T-helper 22 cell (primary cell): ENCODE measurements around the gene NRN1.
"Not testable (repeated sequence)": the region's sequence is repeated elsewhere in the genome, so short reads cannot be mapped to it uniquely, and the experiment has no call there.

Experiments used
- DNase-seq: peaks from one replicate; pipeline ENCODE4 v3.0.0-alpha.2; 2020; ENCODE audit warnings: low read depth

The NRN1 gene

DNA sequence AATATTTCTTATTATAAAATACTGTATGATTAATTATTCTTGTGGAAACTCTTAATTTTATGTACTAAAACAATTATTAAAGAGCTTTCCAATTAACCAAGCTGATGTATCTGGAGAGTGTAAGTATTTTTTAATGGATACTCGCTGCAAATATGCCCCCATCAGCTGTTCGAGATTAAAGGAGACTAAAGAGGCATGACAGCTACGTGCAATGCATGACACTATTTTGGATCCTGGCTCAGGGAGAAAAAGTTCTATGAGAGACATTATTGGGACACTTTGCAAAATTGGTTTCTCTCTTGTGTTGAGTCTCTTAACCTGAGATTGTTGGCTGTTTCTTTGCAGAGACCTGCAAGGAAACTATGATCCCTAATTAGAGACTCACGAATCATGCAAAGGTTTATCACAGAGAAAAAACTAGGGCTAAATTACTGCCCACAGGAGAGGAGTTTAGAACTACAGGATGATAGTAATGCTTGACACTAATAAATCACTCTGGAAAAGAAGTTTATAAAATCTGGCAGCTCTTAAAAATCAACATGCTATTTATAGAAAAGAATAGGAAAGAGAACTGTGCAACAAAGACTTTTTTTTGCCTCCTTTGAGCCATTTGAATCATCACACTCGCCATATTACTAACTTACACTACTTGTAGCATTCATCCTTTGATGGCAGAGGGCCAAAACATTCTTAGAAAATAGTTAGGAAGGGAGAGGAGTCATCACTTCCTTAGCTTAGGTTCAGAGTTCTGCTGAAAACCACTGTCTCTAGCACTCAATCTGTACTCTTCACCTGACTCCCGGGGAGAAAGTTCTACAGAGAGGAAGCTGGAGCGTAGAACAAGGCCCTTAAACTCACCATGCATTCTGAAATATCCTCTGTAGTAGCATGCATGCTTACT is 25.3 kb downstream of the NRN1 start:
- DNase-seq = no peak

DNA sequence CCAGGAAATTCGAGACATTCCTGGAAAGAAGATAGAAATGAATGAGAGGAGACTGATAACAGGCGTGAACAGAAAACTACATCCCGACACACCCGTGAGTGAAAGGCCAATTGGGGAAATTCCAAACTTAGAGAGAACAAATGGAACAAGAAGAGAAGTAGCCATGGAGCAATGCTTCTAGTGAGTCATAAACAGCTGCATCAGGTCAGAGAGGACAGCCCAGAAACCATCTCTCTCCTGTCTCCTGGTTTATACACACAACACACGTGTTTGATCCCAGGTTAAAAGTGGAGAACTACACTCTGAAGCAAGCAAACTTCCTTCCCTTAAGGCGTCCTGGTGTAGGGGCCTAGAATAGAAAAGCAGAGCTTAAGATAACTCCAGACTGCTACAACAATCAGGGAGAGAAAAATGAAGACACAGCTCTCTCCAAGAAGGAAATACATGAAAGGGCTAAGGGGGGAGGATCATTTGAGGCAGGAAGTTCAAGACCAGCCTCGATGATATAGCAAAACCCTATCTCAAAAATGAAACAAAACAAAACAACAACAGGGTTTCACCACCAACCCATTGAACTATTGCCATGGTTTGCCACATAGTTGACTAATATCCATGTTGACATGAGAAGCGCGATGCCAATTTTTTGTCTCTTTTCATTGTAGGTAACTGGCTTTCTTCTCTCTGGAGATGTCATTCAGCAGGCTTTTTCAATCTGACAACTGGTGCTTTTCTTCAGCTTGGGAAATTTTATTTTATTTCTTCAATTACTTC is 26.9 kb downstream of the NRN1 start:
- no peak for DNase-seq

DNA sequence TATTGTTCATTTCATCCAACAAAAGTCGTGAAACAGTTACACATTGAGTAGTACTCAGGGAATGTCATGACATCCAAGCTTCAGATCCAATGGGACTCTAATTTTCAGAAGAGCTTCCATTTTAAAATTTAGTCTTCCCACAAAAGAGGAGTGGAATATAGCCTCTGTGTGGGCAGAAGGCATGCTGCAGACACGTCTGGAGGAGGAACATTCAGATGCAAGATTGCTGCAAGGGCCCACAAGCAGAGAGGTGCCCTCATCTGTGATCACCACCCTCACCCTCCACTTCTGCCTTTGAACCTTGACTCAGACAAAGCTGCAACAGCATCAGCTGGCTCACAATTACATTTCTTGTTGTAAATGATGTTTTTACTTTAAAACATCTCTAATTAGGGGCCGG is 29.9 kb downstream of the NRN1 start:
- no peak for DNase-seq

DNA sequence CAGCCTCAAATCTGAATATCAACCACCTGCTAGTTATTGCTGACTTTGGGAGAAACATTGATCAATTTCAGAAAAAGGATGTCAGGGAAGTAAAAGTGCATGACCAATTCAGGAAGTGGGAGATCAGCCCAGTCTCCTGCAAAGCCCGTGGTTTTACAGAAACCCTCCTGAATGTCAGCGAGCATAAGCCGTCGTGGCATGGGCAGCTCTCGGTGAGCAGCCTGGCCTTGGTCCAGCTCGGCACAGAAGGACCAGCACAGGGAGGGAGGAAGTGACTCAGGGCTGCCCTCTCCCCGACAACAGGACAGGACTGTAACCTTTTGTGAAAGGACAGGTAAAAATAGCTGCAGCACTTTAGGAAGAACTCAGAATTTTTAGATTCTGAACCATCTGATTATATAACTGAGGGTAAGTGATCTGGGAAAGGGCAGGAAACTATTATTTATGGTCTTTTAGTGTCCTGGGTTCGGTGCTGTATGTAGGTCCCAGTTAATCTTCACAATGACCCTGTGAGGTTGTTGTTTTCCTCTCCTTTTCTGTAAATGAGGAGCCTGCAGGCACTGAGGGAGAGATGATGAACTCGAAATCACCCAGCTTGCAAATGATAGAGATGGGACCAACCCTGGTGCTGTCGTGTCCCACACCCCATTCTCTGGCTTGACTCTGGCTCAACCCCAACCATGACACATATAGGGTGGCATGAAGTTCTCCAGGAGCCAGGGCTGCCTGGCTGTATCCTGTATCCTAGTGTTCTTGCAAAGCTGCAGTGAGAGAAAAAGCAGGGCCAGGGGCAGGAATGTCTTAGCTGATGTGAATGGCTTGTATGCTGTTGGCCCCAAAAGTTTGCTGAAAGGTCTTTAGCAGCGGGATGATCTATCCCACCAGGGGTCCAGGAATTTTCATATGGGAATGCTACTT is 37.6 kb downstream of the NRN1 start:
- DNase-seq = no peak

DNA sequence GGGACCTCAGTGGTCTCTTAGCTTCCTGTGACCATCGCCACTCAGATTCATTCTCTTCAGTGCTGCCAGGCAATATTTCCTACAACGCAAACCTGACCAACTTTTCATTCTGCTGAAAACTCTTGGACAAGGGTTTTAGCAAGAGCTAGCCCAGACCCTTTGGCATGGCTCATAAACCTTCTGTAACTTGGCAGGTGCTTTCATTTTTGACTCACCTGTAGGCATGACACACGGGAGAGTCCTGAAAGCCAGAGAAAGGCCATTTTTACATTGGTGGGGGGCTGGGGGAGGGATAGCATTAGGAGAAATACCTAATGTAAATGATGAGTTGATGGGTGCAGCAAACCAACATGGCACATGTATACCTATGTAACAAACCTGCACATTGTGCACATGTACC is 38.7 kb downstream of the NRN1 start:
- DNase-seq = not testable (repeated sequence)

DNA sequence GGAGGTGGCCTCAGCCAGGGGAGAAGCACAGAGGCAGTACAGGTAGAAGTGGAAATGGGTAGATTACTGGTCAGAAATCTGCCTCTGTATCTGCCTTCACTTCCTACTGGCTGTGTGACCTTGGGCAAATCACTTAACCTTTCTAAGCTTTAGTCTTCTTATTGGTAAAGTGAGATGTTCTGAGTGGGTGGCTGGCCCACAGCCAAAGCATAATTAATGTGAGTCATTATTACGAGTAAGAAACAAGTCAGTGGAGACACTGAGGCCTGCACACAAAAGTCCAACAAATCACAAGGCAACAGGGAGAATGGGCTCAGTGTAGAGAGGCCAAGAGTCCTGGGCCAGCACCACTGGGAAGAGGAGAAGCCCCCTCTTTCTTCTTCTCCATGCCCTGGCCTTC is 39.1 kb downstream of the NRN1 start:
- no peak for DNase-seq

DNA sequence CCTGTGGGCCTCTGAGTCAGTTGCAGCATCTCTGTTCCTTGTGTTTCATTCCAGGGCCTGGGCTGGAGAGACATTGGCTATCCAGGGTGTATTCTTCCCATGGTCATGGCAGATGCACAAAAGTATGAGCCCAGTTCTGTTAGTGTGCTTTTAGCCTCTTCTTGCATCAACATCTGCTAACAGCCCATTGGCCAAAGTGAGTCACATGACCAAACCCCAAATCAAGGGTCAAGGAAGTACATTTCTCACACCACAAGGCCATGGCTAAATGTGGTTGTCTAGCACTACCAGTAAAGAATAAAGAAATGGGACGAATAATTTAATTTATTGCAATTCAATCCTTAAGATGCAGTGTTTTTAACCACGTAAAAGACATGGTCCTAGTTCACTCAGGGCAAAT is 43.9 kb downstream of the NRN1 start:
- no peak for DNase-seq

DNA sequence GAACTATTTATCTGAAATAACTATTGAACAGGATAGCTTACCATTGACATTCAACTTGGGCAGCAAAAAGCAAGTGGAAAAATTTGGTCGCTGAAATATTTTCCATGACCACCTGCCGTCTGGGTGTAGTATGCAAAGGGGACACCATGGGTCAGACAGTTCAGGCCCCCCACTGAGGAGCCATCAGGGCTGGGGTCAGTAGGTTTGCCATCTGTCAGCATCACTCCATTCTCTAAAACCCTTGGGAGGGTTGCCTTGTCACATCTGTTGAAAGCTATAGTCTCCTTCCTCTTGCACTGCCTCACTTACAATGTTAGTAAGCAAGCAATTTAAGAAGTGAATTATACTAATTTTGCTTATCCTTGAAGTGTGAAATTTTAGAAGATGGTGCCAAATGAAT is 44.9 kb downstream of the NRN1 start:
- DNase-seq = no peak

DNA sequence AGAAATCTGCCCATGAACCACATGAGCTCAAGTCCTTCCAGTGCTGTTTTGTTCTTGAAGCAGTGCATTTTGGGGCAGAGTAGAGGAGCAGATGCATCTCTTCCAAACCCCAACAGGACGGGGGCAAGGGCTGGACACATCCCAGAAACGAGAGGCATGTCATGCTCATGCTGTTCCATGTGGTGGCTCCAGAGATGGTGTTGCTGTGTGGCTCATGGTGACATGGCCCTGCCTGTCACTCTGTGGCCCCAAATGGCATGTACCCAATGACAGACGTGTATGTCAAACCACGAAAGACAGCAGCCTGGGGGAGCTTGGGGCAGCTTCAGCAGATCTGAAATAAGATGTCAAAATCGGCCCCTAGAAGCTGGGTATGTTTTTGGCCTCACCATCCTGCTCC is 46.3 kb downstream of the NRN1 start:
- no peak for DNase-seq

DNA sequence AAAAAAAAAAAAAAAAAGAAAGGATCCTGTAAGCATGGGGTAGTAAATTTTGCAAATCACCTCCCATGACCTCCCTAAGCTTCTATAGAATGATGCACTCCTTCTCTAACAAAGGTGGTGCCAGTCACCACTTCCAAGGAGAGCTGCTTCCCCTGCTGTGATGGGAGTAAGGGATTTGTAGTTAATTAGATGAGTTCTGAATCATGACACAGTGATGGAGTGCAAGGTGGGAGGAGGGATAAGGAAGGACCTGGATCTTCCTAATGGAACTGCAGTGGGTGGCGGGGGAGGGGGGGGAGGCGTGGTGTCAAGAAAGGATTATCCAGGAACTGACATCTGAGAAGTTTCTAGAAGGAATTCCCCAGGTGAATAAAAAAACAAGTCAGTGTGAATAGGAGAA is 47.8 kb downstream of the NRN1 start:
- no peak for DNase-seq

DNA sequence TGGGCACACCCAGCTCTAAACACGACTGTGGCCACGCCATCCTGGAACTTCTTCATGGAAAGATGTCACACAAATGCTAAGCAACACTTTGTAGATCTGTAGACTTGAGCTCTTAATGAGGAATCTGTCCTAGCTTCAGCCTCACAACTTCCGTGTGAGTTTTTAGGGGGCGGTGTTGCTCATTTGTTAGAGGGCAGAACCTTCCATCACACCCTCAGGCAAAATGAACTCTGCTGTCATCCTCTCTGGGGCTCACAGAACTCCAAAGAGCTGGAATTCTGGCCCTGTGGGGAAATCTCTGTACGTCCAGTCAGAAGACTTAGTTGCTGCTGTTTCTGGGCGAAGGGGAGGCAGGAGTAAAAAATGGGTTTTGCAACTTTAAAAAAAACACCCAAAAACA is 49.8 kb downstream of the NRN1 start:
- no peak for DNase-seq

DNA sequence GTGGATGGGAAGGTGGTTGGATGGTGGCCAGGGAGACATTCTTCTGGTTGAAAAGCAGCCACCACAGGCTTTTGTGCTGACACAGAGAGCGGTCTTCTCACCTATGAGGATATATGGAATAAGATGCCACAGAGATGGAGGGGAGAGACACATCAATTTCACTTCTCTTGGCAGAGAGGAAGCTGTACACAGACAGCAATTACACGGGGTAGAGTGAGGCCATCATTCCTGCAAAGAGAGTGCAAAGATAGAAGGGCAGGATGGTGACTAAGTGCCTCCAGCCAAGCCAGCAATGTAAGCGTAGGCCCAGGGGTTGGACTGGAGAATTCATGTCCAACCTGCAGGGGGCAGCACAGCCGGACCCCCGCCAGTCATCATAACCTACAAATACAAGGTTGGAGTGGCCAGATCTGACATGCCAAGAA is 56.4 kb downstream of the NRN1 start:
- DNase-seq = no peak
